Ammon's horn (tissue), 1 donor: ENCODE data around the gene ZFAND3.
A peak's percentile ranks its signal among the peaks of the same experiment; 100 is the strongest.

Source experiments
- DNase-seq: peaks from one replicate; pipeline ENCODE4 v3.0.0-alpha.2; 2016; ENCODE audit warnings: low spot score

The ZFAND3 gene

GRCh38 chr6:38134704-38135088 lies 315.2 kb downstream of the ZFAND3 start:
- DNase-seq = no peak

DNA sequence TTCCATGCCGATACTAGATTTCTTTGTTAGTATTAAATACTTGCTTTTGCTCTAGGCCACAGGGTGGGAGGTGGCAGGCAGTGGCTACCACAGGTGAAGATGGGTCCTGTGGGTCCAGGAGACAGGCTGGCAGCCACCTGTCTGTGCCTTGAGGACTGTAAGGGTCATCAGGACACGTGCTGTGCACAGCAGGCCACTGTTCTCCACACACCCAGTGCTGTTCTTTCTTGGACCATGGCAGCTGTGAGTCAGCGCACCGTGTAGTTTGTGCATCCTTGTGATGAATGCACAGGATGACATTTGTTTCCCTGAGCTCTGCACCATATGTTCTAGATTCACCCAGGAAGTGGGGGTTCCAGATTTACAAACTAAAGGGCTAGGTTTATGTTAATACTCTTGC lies 317.0 kb downstream of the ZFAND3 start:
- DNase-seq = no peak

GRCh38 chr6:38137608-38138265 lies 318.2 kb downstream of the ZFAND3 start:
- no peak for DNase-seq

- DNase-seq = no peak
These were observed 318.8 kb downstream of the ZFAND3 start for GRCh38 chr6:38138374-38138773.

DNA sequence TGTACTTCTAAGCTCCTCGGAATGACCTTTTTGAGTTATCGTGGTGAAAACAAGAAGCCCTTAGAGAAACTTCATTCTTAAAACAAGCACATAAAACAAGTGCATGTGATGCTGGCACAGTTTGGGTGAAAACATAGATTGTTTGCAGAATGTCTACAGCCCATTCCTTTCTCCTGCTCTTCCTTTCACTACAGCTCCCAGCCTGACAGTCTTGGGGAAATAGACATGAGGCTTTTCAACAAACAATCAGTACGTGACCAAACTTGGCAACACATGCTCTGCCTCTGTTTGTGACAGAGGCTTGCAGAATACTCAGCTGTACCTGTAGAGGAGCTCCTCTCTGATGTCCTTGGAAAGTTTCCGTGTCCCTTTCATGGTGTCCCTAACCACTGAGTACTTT lies 321.6 kb downstream of the ZFAND3 start:
- peak; percentile 32 for DNase-seq

DNA sequence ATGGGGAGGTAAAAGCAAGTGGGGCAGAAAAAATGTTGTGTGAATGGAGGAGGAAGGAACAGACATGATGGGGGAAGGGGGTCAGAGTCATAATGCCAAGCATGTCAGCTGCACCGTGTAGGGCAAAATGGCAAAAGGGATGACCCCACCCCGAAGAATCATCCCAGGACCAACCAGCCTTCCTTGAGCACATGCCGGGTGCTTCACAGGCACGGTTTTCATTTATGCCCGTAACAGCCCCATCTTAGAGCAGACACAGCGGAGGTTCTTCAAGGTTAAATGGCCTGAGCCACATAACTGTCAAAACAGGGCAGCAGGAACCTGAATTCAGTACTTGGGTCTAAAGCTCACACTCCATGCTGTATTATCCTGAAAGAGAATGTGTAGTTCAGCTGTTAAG lies 322.2 kb downstream of the ZFAND3 start:
- no peak for DNase-seq

GRCh38 chr6:38142178-38142902 lies 322.8 kb downstream of the ZFAND3 start:
- DNase-seq = no peak

DNA sequence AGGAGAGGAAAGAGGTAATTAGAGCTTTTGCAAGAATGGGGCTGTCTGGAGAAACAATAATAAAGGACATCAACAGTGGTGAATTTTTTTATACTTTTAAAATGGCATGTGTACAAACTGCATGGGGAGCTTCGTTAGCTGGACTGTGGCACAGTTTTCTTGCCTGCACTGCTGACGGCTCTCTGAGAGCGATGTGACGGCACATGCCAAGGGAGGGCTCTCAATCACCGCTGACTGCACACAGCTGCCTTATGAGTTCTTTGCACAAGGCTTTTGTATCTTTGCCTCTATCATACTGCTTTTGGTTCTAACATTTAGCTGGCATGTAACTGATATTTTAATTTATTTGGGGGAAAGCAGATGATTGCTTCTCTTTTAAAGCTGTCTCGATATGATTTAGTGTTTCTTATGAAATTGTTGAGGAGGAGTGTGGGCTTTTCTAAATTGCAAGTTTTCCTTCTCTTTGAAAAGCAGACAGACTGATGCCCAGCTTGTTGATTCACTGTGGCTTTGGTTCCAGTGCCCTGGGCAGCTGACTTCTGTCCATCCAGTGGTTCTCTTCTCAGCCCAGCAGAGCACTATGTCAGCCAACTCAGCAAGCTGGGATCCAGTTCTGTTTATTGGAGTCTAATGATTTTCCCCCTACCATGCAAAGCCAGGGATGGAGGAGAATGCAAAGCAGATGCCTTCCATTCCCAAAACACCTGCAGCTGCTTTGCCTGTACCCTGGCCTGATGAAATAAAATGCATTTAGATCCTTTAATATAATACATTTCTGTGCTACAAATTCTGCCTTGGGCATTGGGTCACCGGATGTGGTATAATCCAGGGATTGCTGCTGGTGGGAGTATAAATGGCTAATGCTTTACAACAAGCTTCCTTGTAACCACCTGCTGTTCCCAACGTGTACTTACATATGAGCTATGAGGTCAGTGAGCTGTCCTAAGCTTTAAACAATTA lies 323.9 kb downstream of the ZFAND3 start:
- DNase-seq = peak; percentile 86

GRCh38 chr6:38144365-38144945 lies 324.9 kb downstream of the ZFAND3 start:
- no peak for DNase-seq

DNA sequence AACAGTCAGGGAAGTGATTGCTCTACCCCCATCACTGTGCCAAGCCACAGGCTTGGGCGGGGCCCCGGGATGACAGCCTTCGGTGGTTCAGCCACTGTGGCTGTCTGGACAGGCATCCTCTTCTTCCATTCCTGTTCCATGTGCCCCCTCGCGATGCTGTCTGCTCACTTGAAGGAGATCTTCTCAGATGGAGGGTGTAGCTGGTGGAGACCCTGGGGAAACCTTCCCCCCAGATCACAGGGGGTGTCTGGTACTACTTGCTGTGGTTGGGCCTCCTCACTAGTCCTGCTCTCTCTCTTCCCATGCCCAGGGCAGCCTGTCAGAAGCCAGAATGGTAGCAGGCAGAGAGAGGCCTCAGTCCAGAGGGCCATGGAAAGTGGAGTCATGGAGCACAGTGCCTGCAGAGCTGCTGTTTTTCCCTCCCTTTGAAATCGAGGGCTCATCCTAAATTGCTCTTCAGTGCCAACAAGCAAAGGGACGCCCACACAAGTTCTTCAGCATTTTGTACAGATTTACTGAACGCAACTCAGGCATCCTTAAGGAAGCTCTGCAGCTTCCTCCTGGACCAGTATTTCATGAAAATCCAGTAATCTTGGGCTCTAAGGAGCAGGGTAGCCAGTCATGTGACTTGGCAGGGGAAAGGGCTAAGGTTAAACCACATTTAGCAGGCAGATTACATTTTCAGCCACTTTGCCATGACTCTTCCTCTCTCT lies 326.6 kb downstream of the ZFAND3 start:
- no peak for DNase-seq

- DNase-seq = no peak
These were observed 327.2 kb downstream of the ZFAND3 start for GRCh38 chr6:38146734-38147027.

DNA sequence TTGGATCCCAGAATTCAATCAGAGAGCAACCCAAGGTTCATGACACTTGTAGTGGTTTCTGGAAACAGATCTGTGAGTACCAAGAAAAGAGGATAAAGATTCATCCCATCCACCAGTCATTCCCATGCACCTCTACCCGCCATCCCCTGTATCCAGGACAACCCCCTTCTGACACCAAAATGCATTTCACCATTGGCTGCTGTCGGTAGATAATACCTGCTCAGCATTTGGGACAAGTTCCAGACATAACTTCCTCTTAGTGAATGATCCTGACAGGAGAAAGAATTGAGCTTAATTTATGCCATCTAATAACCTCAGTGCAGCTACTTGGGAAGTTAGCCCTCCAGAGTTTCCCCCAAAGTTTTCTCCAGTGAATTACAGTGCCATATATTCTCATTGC lies 329.1 kb downstream of the ZFAND3 start:
- no peak for DNase-seq

GRCh38 chr6:38149531-38149930 lies 330.0 kb downstream of the ZFAND3 start:
- no peak for DNase-seq

DNA sequence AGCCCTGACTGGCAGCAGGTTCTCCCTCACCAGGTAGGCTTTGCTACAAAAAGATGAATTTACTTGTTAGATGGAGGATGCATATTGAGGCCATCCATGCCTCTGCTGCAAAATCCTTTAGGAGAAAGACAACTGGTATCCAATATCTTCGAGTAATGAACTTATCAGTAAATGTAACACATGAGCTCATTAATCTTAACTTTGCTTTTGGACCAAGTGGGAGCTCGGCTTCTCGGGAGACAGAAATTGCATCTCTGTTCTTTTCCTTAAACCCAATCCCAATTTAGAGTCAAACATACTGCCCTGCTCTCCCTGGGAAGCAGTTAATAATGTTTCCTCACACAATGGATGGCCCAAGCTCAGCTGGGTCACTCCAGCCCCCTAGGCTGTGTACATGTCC lies 330.5 kb downstream of the ZFAND3 start:
- no peak for DNase-seq

- no peak for DNase-seq
These were observed 331.3 kb downstream of the ZFAND3 start for GRCh38 chr6:38150681-38151296.

GRCh38 chr6:38151580-38152500 lies 332.3 kb downstream of the ZFAND3 start:
- no peak for DNase-seq

GRCh38 chr6:38152620-38153019 lies 333.1 kb downstream of the ZFAND3 start:
- no peak for DNase-seq

GRCh38 chr6:38153076-38153797 lies 333.7 kb downstream of the ZFAND3 start:
- DNase-seq = no peak

DNA sequence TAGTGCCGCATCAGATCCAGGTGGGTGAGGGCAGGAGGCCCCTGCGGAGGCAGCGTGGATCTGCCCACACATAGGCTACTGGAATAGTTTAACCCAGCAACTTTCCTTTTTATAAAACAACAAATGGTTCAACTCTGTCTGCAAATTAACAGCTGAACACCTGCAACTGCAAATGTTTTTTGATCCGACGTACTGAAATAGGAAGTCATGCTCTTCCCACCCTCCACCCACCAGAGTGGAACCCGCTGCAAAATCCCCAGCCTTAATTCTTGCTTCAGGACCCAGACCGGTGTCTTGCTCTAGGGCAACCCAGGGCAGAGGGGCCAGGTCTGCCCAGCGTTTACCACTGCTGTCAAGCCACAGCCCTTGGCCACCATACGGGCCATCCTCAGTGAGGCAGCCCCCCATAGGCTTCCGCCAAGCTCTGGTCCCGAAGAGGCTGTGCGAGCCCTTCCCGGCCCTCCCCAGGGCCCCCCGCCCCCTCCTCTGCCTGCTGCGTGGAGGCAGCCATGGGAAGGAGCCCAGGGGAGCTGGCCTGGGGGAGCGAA lies 334.3 kb downstream of the ZFAND3 start:
- DNase-seq = no peak
